GM20431 (cell line): ENCODE data around the gene FAM32A.

Source experiments
- in situ Hi-C: fragments of 300-500 bp; cut with MseI, MboI; formaldehyde crosslinking; loops from one replicate; pipeline ENCODE4 v1.15.0; 2020; ENCODE audit warnings: low sequenced_read_pairs; ENCODE audit not compliant: unreplicated experiment

Gene FAM32A

GRCh38 chr19:16161840-16162239 is 23.4 kb upstream of the FAM32A start:
- in situ Hi-C loops, result loop anchor here (10.0 kb wide), 1 partner anchor 97 kb away; no protein-coding TSS in a partner anchor

GRCh38 chr19:16164222-16164890 is 20.9 kb upstream of the FAM32A start:
- in situ Hi-C loops, result loop anchor here (10.0 kb wide), 1 partner anchor 100 kb away; no protein-coding TSS in a partner anchor

- in situ Hi-C loops, result loop anchor here (10.0 kb wide), 1 partner anchor 102 kb away; no protein-coding TSS in a partner anchor
Measured at GRCh38 chr19:16166417-16166816, 18.8 kb upstream of the FAM32A start.

GRCh38 chr19:16167055-16167454 is 18.2 kb upstream of the FAM32A start:
- in situ Hi-C loops, result loop anchor here (10.0 kb wide), 1 partner anchor 102 kb away; no protein-coding TSS in a partner anchor

- in situ Hi-C loops, result loop anchor here (10.0 kb wide), 1 partner anchor 104 kb away; no protein-coding TSS in a partner anchor
Measured at GRCh38 chr19:16168465-16169081, 16.6 kb upstream of the FAM32A start.

- in situ Hi-C loops, result no loop called here
Measured at GRCh38 chr19:16170134-16170533, 15.1 kb upstream of the FAM32A start.

GRCh38 chr19:16175954-16176353 is 9.3 kb upstream of the FAM32A start:
- in situ Hi-C loops, result loop anchor here (25.0 kb wide), 1 partner anchor 539 kb away; the partner anchor contains the start of gene CYP4F3

GRCh38 chr19:16178866-16179265 is 6.3 kb upstream of the FAM32A start:
- in situ Hi-C loops, result loop anchor here (25.0 kb wide), 1 partner anchor 542 kb away; the partner anchor contains the start of gene CYP4F3

GRCh38 chr19:16180611-16181010 is 4.6 kb upstream of the FAM32A start:
- in situ Hi-C loops, result loop anchor here (25.0 kb wide), 1 partner anchor 543 kb away; the partner anchor contains the start of gene CYP4F3

GRCh38 chr19:16184665-16185122 is 516 bp upstream of the FAM32A start:
- in situ Hi-C loops, result loop anchor here (25.0 kb wide), 1 partner anchor 547 kb away; the partner anchor contains the start of gene CYP4F3

- in situ Hi-C loops, result loop anchor here (25.0 kb wide), 1 partner anchor 548 kb away; the partner anchor contains the start of gene CYP4F3
Measured at GRCh38 chr19:16185768-16186123, 536 bp downstream of the FAM32A start.

- in situ Hi-C loops, result loop anchor here (25.0 kb wide), 1 partner anchor 551 kb away; the partner anchor contains the start of gene CYP4F3
Measured at GRCh38 chr19:16188521-16188920, 3.3 kb downstream of the FAM32A start.

- in situ Hi-C loops, result loop anchor here (25.0 kb wide), 1 partner anchor 553 kb away; the partner anchor contains the start of gene CYP4F3
Measured at GRCh38 chr19:16190198-16190597, 5.0 kb downstream of the FAM32A start.

GRCh38 chr19:16190736-16191135 is 5.5 kb downstream of the FAM32A start:
- in situ Hi-C loops, result loop anchor here (25.0 kb wide), 1 partner anchor 553 kb away; the partner anchor contains the start of gene CYP4F3

- in situ Hi-C loops, result loop anchor here (25.0 kb wide), 1 partner anchor 554 kb away; the partner anchor contains the start of gene CYP4F3
Measured at GRCh38 chr19:16191216-16191908, 6.2 kb downstream of the FAM32A start.

GRCh38 chr19:16193466-16193865 is 8.3 kb downstream of the FAM32A start:
- in situ Hi-C loops, result loop anchor here (25.0 kb wide), 1 partner anchor 556 kb away; the partner anchor contains the start of gene CYP4F3

GRCh38 chr19:16197188-16197621 is 12.0 kb downstream of the FAM32A start:
- in situ Hi-C loops, result loop anchor here (25.0 kb wide), 1 partner anchor 560 kb away; the partner anchor contains the start of gene CYP4F3

- in situ Hi-C loops, result loop anchor here (25.0 kb wide), 1 partner anchor 560 kb away; the partner anchor contains the start of gene CYP4F3
Measured at GRCh38 chr19:16197622-16198369, 12.6 kb downstream of the FAM32A start, which contains the start of gene AP1M1. Gene AP1M1, plus strand, starts transcription at chr19:16197911. Its CDS starts 116 bp downstream, at chr19:16198027.

GRCh38 chr19:16198370-16198651 is 13.1 kb downstream of the FAM32A start:
- in situ Hi-C loops, result loop anchor here (25.0 kb wide), 1 partner anchor 561 kb away; the partner anchor contains the start of gene CYP4F3
